Left forelimb (tissue), 1 donor: Measurements from ENCODE around the gene SLC16A8.

ENCODE experiments used
- DNase-seq: peaks from one replicate; pipeline ENCODE4 v3.0.0-alpha.2; 2018; ENCODE audit warnings: low spot score

Gene SLC16A8

GRCh38 chr22:38028344-38029130 is 55.4 kb downstream of the SLC16A8 start:
- no peak for DNase-seq
